Tibial nerve (tissue), 4 donors: ENCODE results near the gene CRYL1. TPM values are rescaled to one million over a fixed set of nuclear protein-coding genes. Genes with fewer than 3 reads are reported as not detected.

Source experiments
- DNase-seq, 2 donors: peaks; one replicate each; pipeline ENCODE4 v3.0.0-alpha.2; 2019; ENCODE audit warnings: low spot score in 2 of 2
- H3K27ac ChIP-seq, 4 donors: fragments of 200-600 bp; sonication (generic) in 3 of 4; one replicate each; pipeline ENCODE4 v1.5.1; 2017 to 2019; ENCODE audit warnings: mild to moderate bottlenecking in 1 of 4
- H3K27me3 ChIP-seq, 2 donors: fragments of 200-600 bp; sonication (generic) in 1 of 2; one replicate each; pipeline versions ENCODE4 v1.5.1 to v1.6.0; 2017 to 2019
- H3K36me3 ChIP-seq, 3 donors: fragments of 200-600 bp; sonication (generic); one replicate each; pipeline ENCODE4 v1.5.1; 2018 to 2019
- H3K4me1 ChIP-seq, 4 donors: fragments of 200-600 bp; sonication (generic) in 3 of 4; one replicate each; pipeline ENCODE4 v1.5.1; 2017 to 2019
- H3K4me3 ChIP-seq, 4 donors: fragments of 200-600 bp; sonication (generic) in 3 of 4; one replicate each; pipeline ENCODE4 v1.5.1; 2017 to 2019; ENCODE audit warnings: mild to moderate bottlenecking in 1 of 4, moderate library complexity in 1 of 4
- H3K9me3 ChIP-seq, 4 donors: fragments of 200-600 bp; sonication (generic) in 3 of 4; one replicate each; pipeline ENCODE4 v1.5.1; 2017 to 2019
- EP300 ChIP-seq, 2 donors: sonication (generic); formaldehyde crosslinking; IDR thresholded peaks; one replicate each; pipeline ENCODE4 v1.6.1; 2017; ENCODE audit warnings: antibody characterized with exemption in 2 of 2, mild to moderate bottlenecking in 1 of 2
- POLR2A ChIP-seq, 2 donors: fragments of 450-650 bp; IDR thresholded peaks; one replicate each; pipeline ENCODE4 v1.6.1; 2017; ENCODE audit warnings: antibody characterized with exemption in 2 of 2, mild to moderate bottlenecking in 2 of 2, moderate library complexity in 2 of 2
- WGBS, 2 donors: methylation state at CpG; one replicate each; pipeline ENCODE4 v1.1.5; 2018; 5-methylcytosine and 5-hydroxymethylcytosine counted together
- total RNA-seq, 4 donors: library from RNA; depleted of rRNA; stranded (reverse); fragments of >200 nt; gene quantifications; one replicate each; pipeline ENCODE4 v1.1.0, GENCODE V29; 2016
- TF ChIP-seq, protein P1 (sequence below), 5 experiments: fragments of 200-600 bp in 3 of 5; fragments of 450-650 bp in 2 of 5; sonication (generic) in 3 of 5; IDR thresholded peaks; one replicate each; pipeline ENCODE4 v1.5.1; 2016 to 2019; ENCODE audit warnings: antibody characterized with exemption in 5 of 5, mild to moderate bottlenecking in 3 of 5, moderate library complexity in 2 of 5

CRYL1 gene
- total RNA-seq, 4 donors from 2014 or later: 33.9 to 60.5 (median 49.5) TPM

DNA sequence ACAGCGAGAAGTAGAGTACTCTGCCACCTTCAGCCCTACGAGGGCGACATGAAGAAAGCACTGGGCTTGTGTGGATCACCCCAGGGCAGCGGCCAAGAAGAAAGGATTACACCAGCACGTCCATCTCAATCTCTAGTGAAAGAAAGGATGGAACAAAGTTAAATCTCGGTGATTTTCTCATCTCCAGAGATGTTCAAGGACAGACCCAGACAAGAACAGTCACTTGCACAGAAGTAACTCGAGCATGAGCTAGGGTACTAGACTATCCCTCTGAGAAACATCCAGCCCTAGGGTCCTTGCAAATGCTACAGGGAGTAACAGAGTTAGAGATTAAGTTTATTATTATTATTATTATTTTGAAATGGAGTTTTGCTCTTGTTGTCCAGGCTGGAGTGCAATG, 106.7 kb downstream of the CRYL1 start:
- H3K9me3 ChIP-seq: no peaks in the 10 kb centered on the region
- DNase-seq: no peak
- TF ChIP-seq POLR2A (IDR thresholded peaks at IDR 0.05): no peak
- no peak for TF ChIP-seq EP300 (IDR thresholded peaks at IDR 0.05)
- TF ChIP-seq, protein P1, sequence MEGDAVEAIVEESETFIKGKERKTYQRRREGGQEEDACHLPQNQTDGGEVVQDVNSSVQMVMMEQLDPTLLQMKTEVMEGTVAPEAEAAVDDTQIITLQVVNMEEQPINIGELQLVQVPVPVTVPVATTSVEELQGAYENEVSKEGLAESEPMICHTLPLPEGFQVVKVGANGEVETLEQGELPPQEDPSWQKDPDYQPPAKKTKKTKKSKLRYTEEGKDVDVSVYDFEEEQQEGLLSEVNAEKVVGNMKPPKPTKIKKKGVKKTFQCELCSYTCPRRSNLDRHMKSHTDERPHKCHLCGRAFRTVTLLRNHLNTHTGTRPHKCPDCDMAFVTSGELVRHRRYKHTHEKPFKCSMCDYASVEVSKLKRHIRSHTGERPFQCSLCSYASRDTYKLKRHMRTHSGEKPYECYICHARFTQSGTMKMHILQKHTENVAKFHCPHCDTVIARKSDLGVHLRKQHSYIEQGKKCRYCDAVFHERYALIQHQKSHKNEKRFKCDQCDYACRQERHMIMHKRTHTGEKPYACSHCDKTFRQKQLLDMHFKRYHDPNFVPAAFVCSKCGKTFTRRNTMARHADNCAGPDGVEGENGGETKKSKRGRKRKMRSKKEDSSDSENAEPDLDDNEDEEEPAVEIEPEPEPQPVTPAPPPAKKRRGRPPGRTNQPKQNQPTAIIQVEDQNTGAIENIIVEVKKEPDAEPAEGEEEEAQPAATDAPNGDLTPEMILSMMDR (IDR thresholded peaks at IDR 0.05): no peak
- no peaks in the 10 kb centered on the region for H3K27me3 ChIP-seq
- H3K36me3 ChIP-seq: peaks cover 0 to 2% (median 0%) of the 10 kb centered on the region in 3 donors
- H3K4me3 ChIP-seq: no peak overlapping the region
- 95 to 97% methylated on average over 7 of the region's 7 CpGs for WGBS, 2 donors
- peak overlapping the region in 2 of 4 donors; percentile 74 to 83 for H3K27ac ChIP-seq
- peaks cover 0 to 38% (median 14%) of the 10 kb centered on the region in 4 donors for H3K4me1 ChIP-seq

DNA sequence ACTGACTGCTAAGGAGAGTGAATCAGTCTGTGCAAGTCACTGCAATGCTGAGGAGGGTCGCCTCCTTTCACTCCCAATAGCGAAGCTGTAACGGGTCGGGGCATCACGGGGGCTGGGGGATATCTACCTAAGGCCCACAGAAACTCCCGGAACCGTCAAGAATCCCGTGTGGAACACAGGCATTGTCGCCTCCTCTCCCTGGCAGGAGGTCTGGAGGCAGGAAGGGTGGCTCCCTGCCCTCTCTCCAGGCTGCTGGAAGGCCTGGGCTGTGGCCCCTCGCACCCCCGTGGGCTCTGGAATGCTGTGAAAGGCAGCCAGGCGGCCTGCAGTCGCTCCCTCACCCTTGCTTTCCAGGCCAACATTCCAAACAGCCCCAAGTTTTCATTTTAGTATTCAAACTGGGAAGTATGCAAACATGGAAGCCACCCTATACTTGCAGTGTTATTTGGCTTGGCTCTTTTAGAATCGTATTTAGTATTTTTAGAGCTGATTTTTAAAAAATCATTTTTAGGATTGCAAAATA, 109.4 kb downstream of the CRYL1 start:
- H3K36me3 ChIP-seq: no peaks in the 10 kb centered on the region
- H3K4me1 ChIP-seq: peaks cover 0 to 37% (median 14%) of the 10 kb centered on the region in 4 donors
- no peaks in the 10 kb centered on the region for H3K9me3 ChIP-seq
- no peak for TF ChIP-seq POLR2A (IDR thresholded peaks at IDR 0.05)
- TF ChIP-seq, protein P1 (IDR thresholded peaks at IDR 0.05): no peak
- TF ChIP-seq EP300 (IDR thresholded peaks at IDR 0.05): no peak
- H3K27me3 ChIP-seq: no peaks in the 10 kb centered on the region
- H3K27ac ChIP-seq: peak overlapping the region in 2 of 4 donors; percentile 51 to 66
- no peak overlapping the region for H3K4me3 ChIP-seq
- no peak for DNase-seq
- 51 to 64% methylated on average over 14 of the region's 14 CpGs for WGBS, 2 donors

DNA sequence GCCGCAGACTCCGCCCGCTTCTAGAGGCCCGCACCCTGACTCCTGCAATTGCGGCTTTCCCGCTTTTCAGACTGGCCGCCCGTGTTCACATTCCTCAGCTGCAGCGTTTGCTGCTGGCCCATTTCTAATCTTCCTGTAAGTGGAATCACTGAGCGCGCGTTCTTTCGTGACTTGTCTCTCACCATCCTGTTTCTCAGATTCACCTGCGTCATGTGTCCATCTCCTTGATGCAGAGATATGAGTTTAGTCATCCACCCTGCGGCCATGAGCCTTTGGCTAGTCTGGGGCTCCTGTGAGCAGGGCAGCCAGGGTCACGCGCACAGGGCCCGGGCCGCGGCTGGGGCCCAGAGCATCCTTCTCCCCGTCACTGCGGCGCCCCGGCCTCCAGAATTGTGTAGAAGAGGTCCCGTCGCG, 110.0 kb downstream of the CRYL1 start:
- peaks cover 0 to 31% (median 14%) of the 10 kb centered on the region in 4 donors for H3K4me1 ChIP-seq
- H3K4me3 ChIP-seq: no peak overlapping the region
- peak overlapping the region in 1 of 4 donors; percentile 66 for H3K27ac ChIP-seq
- no peaks in the 10 kb centered on the region for H3K36me3 ChIP-seq
- no peaks in the 10 kb centered on the region for H3K9me3 ChIP-seq
- TF ChIP-seq EP300 (IDR thresholded peaks at IDR 0.05) (no peak), POLR2A (IDR thresholded peaks at IDR 0.05) (no peak)
- TF ChIP-seq, protein P1 (IDR thresholded peaks at IDR 0.05): no peak
- no peaks in the 10 kb centered on the region for H3K27me3 ChIP-seq
- 97 to 98% methylated on average over 27 of the region's 27 CpGs for WGBS, 2 donors
- no peak for DNase-seq

DNA sequence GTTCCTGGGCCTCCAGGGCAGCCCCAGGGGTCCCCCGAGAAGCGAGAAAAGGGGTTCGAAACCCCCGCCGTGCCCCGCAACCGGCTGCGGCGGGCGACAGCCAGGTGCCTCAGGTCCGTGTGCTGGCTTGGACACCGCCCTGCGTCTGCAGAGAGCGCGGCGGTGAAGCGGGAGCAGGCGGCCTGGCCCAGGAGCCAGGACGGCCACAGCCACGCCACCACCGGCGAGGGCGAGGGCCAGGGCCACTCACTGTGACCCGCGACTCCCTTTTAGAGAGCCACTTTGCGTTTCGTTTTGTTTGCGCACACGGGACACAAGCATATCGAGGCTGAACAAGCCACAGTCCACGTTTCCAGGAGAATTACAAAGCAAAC, 110.4 kb downstream of the CRYL1 start:
- H3K9me3 ChIP-seq: no peaks in the 10 kb centered on the region
- no peaks in the 10 kb centered on the region for H3K36me3 ChIP-seq
- H3K27me3 ChIP-seq: no peaks in the 10 kb centered on the region
- peaks cover 0 to 27% (median 12%) of the 10 kb centered on the region in 4 donors for H3K4me1 ChIP-seq
- no peak overlapping the region for H3K27ac ChIP-seq
- H3K4me3 ChIP-seq: no peak overlapping the region
- TF ChIP-seq, protein P1 (IDR thresholded peaks at IDR 0.05): no peak
- WGBS, 2 donors: 76 to 88% methylated on average over 27 to 31 of the region's 31 CpGs
- DNase-seq: no peak

DNA sequence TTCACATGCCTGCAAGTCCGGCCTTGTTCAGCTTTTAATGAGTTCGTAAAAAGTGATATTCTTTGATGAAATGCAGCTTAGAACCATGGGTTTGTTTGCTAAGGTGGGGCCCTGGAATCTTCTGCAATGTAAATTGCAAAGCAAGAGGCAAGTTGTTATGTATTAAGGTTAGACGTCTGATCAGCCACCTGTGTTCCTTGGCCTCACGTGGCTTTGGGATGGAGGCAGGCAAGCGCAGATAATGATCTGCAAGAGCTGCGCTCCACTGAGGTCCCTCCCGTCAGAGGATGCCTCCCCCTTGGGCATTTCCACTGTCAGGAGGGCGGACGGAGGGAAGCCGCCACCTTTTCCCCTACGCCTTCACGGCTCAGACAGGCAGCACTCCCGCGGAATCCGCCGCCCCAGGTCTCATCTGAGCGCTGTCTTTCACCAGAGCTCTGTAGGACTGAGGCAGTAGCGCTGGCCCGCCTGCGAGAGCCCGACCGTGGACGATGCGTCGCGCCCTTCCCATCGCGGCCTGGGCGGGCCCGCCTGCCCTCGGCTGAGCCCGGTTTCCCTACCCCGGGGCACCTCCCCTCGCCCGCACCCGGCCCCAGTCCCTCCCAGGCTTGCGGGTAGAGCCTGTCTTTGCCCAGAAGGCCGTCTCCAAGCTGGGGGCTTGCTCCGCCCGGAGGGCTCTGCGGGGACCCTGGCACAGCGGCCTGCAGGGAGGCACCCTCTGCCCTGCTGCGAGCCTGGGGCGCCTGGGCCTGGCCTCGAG, 110.9 kb downstream of the CRYL1 start:
- DNase-seq: no peak
- Histone ChIP-seq H3K27me3 (no peaks in the 10 kb centered on the region), H3K4me1 (peaks cover 0 to 24% (median 7%) of the 10 kb centered on the region in 4 donors)

More for the DNA sequence above, 110.9 kb downstream of the CRYL1 start:
- no peak for TF ChIP-seq EP300 (IDR thresholded peaks at IDR 0.05)
- TF ChIP-seq POLR2A (IDR thresholded peaks at IDR 0.05): no peak
- TF ChIP-seq, protein P1 (IDR thresholded peaks at IDR 0.05): no peak
- 68 to 70% methylated on average over 22 to 36 of the region's 45 CpGs for WGBS, 2 donors
- H3K9me3 ChIP-seq: no peaks in the 10 kb centered on the region
- H3K4me3 ChIP-seq: no peak overlapping the region
- H3K27ac ChIP-seq: no peak overlapping the region
- H3K36me3 ChIP-seq: no peaks in the 10 kb centered on the region
